Spleen (tissue), 11 donors: ENCODE measurements around the gene P4HB. TPM values are rescaled to one million over a fixed set of nuclear protein-coding genes. Genes with fewer than 3 reads are reported as not detected.

Experiments used
- DNase-seq: peaks from one replicate; pipeline ENCODE4 v3.0.0-alpha.2; 2020
- H3K27ac ChIP-seq, 8 donors: fragments of 200-600 bp; sonication (generic) in 7 of 8; 1 replicate in 4 of 8; 2 replicates in 4 of 8; pipeline versions ENCODE4 v1.5.0 to v1.8.0; 2016 to 2021; ENCODE audit warnings: inconsistent platforms in 4 of 8, mild to moderate bottlenecking in 4 of 8, moderate library complexity in 1 of 8
- H3K27me3 ChIP-seq, 7 donors: fragments of 200-600 bp; sonication (generic) in 6 of 7; replicated peaks in 1 of 7; 1 replicate in 4 of 7; 2 replicates in 3 of 7; pipeline versions ENCODE4 v1.5.0 to v1.8.0; 2016 to 2021; ENCODE audit warnings: inconsistent platforms in 3 of 7, mild to moderate bottlenecking in 1 of 7
- H3K36me3 ChIP-seq, 6 donors: fragments of 200-600 bp; sonication (generic) in 5 of 6; 1 replicate in 4 of 6; 2 replicates in 2 of 6; pipeline versions ENCODE4 v1.5.0 to v1.8.0; 2016 to 2021; ENCODE audit warnings: inconsistent platforms in 2 of 6
- H3K4me1 ChIP-seq, 6 donors: fragments of 200-600 bp; sonication (generic) in 5 of 6; 1 replicate in 3 of 6; 2 replicates in 3 of 6; pipeline versions ENCODE4 v1.5.0 to v1.8.0; 2016 to 2021; ENCODE audit warnings: inconsistent platforms in 3 of 6
- H3K4me3 ChIP-seq, 8 donors: fragments of 200-600 bp; sonication (generic) in 7 of 8; 1 replicate in 4 of 8; 2 replicates in 4 of 8; pipeline versions ENCODE4 v1.5.0 to v1.8.0; 2016 to 2021; ENCODE audit warnings: inconsistent platforms in 4 of 8, mild to moderate bottlenecking in 4 of 8, moderate library complexity in 2 of 8
- H3K9me3 ChIP-seq, 8 donors: fragments of 200-600 bp; sonication (generic) in 7 of 8; 1 replicate in 4 of 8; 2 replicates in 4 of 8; pipeline versions ENCODE4 v1.5.0 to v1.8.0; 2016 to 2021; ENCODE audit warnings: inconsistent platforms in 4 of 8
- POLR2A ChIP-seq, 3 donors: fragments of 450-650 bp; IDR thresholded peaks; one replicate each; pipeline ENCODE4 v1.5.1; 2017; ENCODE audit warnings: antibody characterized with exemption in 3 of 3, mild to moderate bottlenecking in 1 of 3
- POLR2AphosphoS5 ChIP-seq, 3 donors: sonication (generic); formaldehyde crosslinking; IDR thresholded peaks; one replicate each; pipeline ENCODE4 v1.5.1; 2017; ENCODE audit warnings: antibody characterized with exemption in 3 of 3
- WGBS, 5 donors: extraction: QIAGEN DNeasy Blood & Tissue Kit in 3 of 5; methylation state at CpG; one replicate each; pipeline versions ENCODE4 v1.1.5 to v1.1.7; 2013 to 2018; 5-methylcytosine and 5-hydroxymethylcytosine counted together
- intact Hi-C: fragments of 100-400 bp; cut with DNase I; formaldehyde crosslinking; loops from one replicate; pipeline ENCODE4 v1.15.0; 2023; ENCODE audit warnings: low total_unique reads
- polyA plus RNA-seq, 3 donors: library from polyadenylated mRNA; stranded (reverse); fragments of 200-250 nt; gene quantifications; one replicate each; pipeline ENCODE4 v1.2.1, GENCODE V29; 2013
- total RNA-seq, 7 donors: library from RNA; depleted of rRNA in 3 of 7; stranded (reverse); fragments of >200 nt in 3 of 7; fragmentation: NEBNext Ultra II Directional in 4 of 7; extraction: Animal tissue kit (Norgen Biotek cat#: 25700) in 4 of 7; gene quantifications; one replicate each; pipeline versions ENCODE4 v1.1.0 to v1.2.1, GENCODE V29; 2016 to 2021
- TF ChIP-seq, protein P1 (sequence below), 11 experiments: fragments of 200-600 bp in 7 of 11; fragments of 450-650 bp in 4 of 11; sonication (generic) in 4 of 11; IDR thresholded peaks in 8 of 11; conservative IDR thresholded peaks in 3 of 11; 1 replicate in 7 of 11; 2 replicates in 4 of 11; pipeline versions ENCODE4 v1.4.0 to v1.8.0; 2016 to 2021; ENCODE audit warnings: antibody characterized with exemption in 11 of 11, inconsistent platforms in 4 of 11, mild to moderate bottlenecking in 1 of 11
- donor health status: healthy with polysubstance abuse.
- donor health status: DM: no; HTN: no; CAD: no; lungs with moderate emphysema.
- donor health status: DM: no; HTN: no; CAD: no.
- donor health status: Bipolar disorder and iron deficiency.
- donor health status: healthy.
- donor health status: DM: no; HTN: no; CAD: no.
- donor health status: DM: yes; HTN: yes; CAD: no.

Gene P4HB
- total and polyA plus RNA-seq, 10 donors: 161 to 1,208 (median 646) TPM

- TF ChIP-seq POLR2A (IDR thresholded peaks at IDR 0.05): no peak
- TF ChIP-seq, protein P1, sequence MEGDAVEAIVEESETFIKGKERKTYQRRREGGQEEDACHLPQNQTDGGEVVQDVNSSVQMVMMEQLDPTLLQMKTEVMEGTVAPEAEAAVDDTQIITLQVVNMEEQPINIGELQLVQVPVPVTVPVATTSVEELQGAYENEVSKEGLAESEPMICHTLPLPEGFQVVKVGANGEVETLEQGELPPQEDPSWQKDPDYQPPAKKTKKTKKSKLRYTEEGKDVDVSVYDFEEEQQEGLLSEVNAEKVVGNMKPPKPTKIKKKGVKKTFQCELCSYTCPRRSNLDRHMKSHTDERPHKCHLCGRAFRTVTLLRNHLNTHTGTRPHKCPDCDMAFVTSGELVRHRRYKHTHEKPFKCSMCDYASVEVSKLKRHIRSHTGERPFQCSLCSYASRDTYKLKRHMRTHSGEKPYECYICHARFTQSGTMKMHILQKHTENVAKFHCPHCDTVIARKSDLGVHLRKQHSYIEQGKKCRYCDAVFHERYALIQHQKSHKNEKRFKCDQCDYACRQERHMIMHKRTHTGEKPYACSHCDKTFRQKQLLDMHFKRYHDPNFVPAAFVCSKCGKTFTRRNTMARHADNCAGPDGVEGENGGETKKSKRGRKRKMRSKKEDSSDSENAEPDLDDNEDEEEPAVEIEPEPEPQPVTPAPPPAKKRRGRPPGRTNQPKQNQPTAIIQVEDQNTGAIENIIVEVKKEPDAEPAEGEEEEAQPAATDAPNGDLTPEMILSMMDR (IDR thresholded peaks at IDR 0.05 in 8 of 11, conservative IDR thresholded peaks at IDR 0.05 in 3 of 11): no peak
- no peak for TF ChIP-seq POLR2AphosphoS5 (IDR thresholded peaks at IDR 0.05)
- intact Hi-C loops: no loop called here
- 86 to 92% (median 90%) methylated on average over 27 to 41 of the region's 41 CpGs for WGBS, 5 donors
- Histone ChIP-seq H3K36me3 (no peaks in the 10 kb centered on the region), H3K27ac (no peak overlapping the region), H3K4me1 (no peaks in the 10 kb centered on the region), H3K27me3 (peaks cover 0 to 69% (median 14%) of the 10 kb centered on the region in 7 donors), H3K4me3 (no peak overlapping the region), H3K9me3 (no peaks in the 10 kb centered on the region)
- DNase-seq: no peak
These were observed 46.3 kb downstream of the P4HB start for GRCh38 chr17:81813861-81814683.

DNA sequence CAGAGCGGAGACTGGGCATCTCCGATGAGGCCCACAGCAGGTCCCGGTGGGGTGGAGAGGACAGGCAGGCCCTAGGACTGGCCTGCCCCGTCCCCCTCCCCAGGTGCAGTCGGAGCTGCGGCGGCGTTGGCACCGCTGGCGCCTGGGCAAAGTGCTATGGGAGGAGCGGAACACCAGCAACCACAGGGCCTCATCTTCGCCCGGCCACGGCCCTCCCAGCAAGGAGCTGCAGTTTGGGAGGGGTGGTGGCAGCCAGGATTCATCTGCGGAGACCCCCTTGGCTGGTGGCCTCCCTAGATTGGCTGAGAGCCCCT, 47.0 kb downstream of the P4HB start:
- Histone ChIP-seq H3K27ac (no peak overlapping the region), H3K4me1 (no peaks in the 10 kb centered on the region), H3K27me3 (peaks cover 0 to 76% (median 14%) of the 10 kb centered on the region in 7 donors), H3K36me3 (no peaks in the 10 kb centered on the region), H3K4me3 (no peak overlapping the region), H3K9me3 (no peaks in the 10 kb centered on the region)
- intact Hi-C loops: no loop called here
- TF ChIP-seq POLR2AphosphoS5 (IDR thresholded peaks at IDR 0.05) (no peak), POLR2A (IDR thresholded peaks at IDR 0.05) (no peak)
- TF ChIP-seq, protein P1 (IDR thresholded peaks at IDR 0.05 in 8 of 11, conservative IDR thresholded peaks at IDR 0.05 in 3 of 11): no peak
- whole genome bisulfite sequencing, 5 donors: 90 to 95% (median 93%) methylated on average over 10 to 15 of the region's 15 CpGs; no CpG with 5 or more reads in 1 of the 5 donors
- no peak for DNase-seq

GRCh38 chr17:81812571-81813370, 47.6 kb downstream of the P4HB start:
- WGBS, 5 donors: 84 to 91% (median 85%) methylated on average over 33 to 45 of the region's 45 CpGs
- no peak for DNase-seq

More at GRCh38 chr17:81812571-81813370, 47.6 kb downstream of the P4HB start:
- no peak overlapping the region for H3K27ac ChIP-seq
- TF ChIP-seq, protein P1 (IDR thresholded peaks at IDR 0.05 in 8 of 11, conservative IDR thresholded peaks at IDR 0.05 in 3 of 11): no peak
- TF ChIP-seq POLR2A (IDR thresholded peaks at IDR 0.05) (no peak), POLR2AphosphoS5 (IDR thresholded peaks at IDR 0.05) (no peak)
- H3K36me3 ChIP-seq: no peaks in the 10 kb centered on the region
- H3K4me1 ChIP-seq: no peaks in the 10 kb centered on the region
- no peaks in the 10 kb centered on the region for H3K9me3 ChIP-seq
- peaks cover 0 to 82% (median 18%) of the 10 kb centered on the region in 7 donors for H3K27me3 ChIP-seq
- intact Hi-C loops: no loop called here
- H3K4me3 ChIP-seq: no peak overlapping the region
